Measurements from ENCODE around the gene MCTP1.

The MCTP1 gene

GRCh38 chr5:95069021-95069420, 215.9 kb downstream of the MCTP1 start:
- no peaks in the 10 kb centered on the region for H3K36me3 ChIP-seq (ENCODE audit: insufficient read depth, low read length)
- no peak for DNase-seq (ENCODE audit: low read depth, low spot score)
- no peak overlapping the region for H3K9ac ChIP-seq (ENCODE audit: insufficient read length)
- no peak for TF ChIP-seq EZH2 (IDR thresholded peaks at IDR 0.05)
- TF ChIP-seq POLR2AphosphoS5 (IDR thresholded peaks at IDR 0.05; ENCODE audit: borderline replicate concordance, low read depth, low read length): no peak
- TF ChIP-seq FOXP2 (optimal IDR thresholded peaks at IDR 0.05; ENCODE audit: control extremely low read depth, extremely low read length, insufficient read depth): no peak
- no peak overlapping the region for H3K4me3 ChIP-seq
- no peak overlapping the region for H3K27ac ChIP-seq
- no peaks in the 10 kb centered on the region for H3K9me3 ChIP-seq (ENCODE audit: low read depth, low read length)

- H3K4me3 ChIP-seq: no peak overlapping the region
Observed at GRCh38 chr5:95068289-95068910, 216.5 kb downstream of the MCTP1 start.

GRCh38 chr5:95066048-95066447, 218.8 kb downstream of the MCTP1 start:
- no peak for TF ChIP-seq POLR2AphosphoS5 (IDR thresholded peaks at IDR 0.05; ENCODE audit: borderline replicate concordance, low read depth, low read length)
- no peak for TF ChIP-seq FOXP2 (optimal IDR thresholded peaks at IDR 0.05; ENCODE audit: control extremely low read depth, extremely low read length, insufficient read depth)
- no peak for TF ChIP-seq EZH2 (IDR thresholded peaks at IDR 0.05)
- Histone ChIP-seq H3K9ac (ENCODE audit: insufficient read length) (no peak overlapping the region), H3K36me3 (ENCODE audit: insufficient read depth, low read length) (no peaks in the 10 kb centered on the region), H3K9me3 (ENCODE audit: low read depth, low read length) (no peaks in the 10 kb centered on the region), H3K27ac (no peak overlapping the region), H3K4me3 (no peak overlapping the region)
- DNase-seq (ENCODE audit: low read depth, low spot score): no peak

More at GRCh38 chr5:95068289-95068910, 216.5 kb downstream of the MCTP1 start:
- Histone ChIP-seq H3K9me3 (ENCODE audit: low read depth, low read length) (no peaks in the 10 kb centered on the region), H3K27ac (no peak overlapping the region), H3K9ac (ENCODE audit: insufficient read length) (no peak overlapping the region), H3K36me3 (ENCODE audit: insufficient read depth, low read length) (no peaks in the 10 kb centered on the region)
- TF ChIP-seq FOXP2 (optimal IDR thresholded peaks at IDR 0.05; ENCODE audit: control extremely low read depth, extremely low read length, insufficient read depth) (no peak), EZH2 (IDR thresholded peaks at IDR 0.05) (no peak), POLR2AphosphoS5 (IDR thresholded peaks at IDR 0.05; ENCODE audit: borderline replicate concordance, low read depth, low read length) (no peak)
- DNase-seq (ENCODE audit: low read depth, low spot score): no peak

- DNase-seq (ENCODE audit: low read depth, low spot score): no peak
- H3K36me3 ChIP-seq (ENCODE audit: insufficient read depth, low read length): no peaks in the 10 kb centered on the region
- H3K27ac ChIP-seq: no peak overlapping the region
- no peak for TF ChIP-seq FOXP2 (optimal IDR thresholded peaks at IDR 0.05; ENCODE audit: control extremely low read depth, extremely low read length, insufficient read depth)
- no peak for TF ChIP-seq POLR2AphosphoS5 (IDR thresholded peaks at IDR 0.05; ENCODE audit: borderline replicate concordance, low read depth, low read length)
- no peak for TF ChIP-seq EZH2 (IDR thresholded peaks at IDR 0.05)
- H3K4me3 ChIP-seq: no peak overlapping the region
- H3K9ac ChIP-seq (ENCODE audit: insufficient read length): no peak overlapping the region
- no peaks in the 10 kb centered on the region for H3K9me3 ChIP-seq (ENCODE audit: low read depth, low read length)
Observed at GRCh38 chr5:95063492-95063891, 221.4 kb downstream of the MCTP1 start.

GRCh38 chr5:95060098-95060497, 224.8 kb downstream of the MCTP1 start:
- Histone ChIP-seq H3K4me3 (no peak overlapping the region), H3K27ac (no peak overlapping the region), H3K9me3 (ENCODE audit: low read depth, low read length) (no peaks in the 10 kb centered on the region), H3K9ac (ENCODE audit: insufficient read length) (no peak overlapping the region), H3K36me3 (ENCODE audit: insufficient read depth, low read length) (no peaks in the 10 kb centered on the region)
- no peak for TF ChIP-seq FOXP2 (optimal IDR thresholded peaks at IDR 0.05; ENCODE audit: control extremely low read depth, extremely low read length, insufficient read depth)
- no peak for TF ChIP-seq POLR2AphosphoS5 (IDR thresholded peaks at IDR 0.05; ENCODE audit: borderline replicate concordance, low read depth, low read length)
- no peak for TF ChIP-seq EZH2 (IDR thresholded peaks at IDR 0.05)
- no peak for DNase-seq (ENCODE audit: low read depth, low spot score)

- Histone ChIP-seq H3K36me3 (ENCODE audit: insufficient read depth, low read length) (no peaks in the 10 kb centered on the region), H3K27ac (no peak overlapping the region), H3K9ac (ENCODE audit: insufficient read length) (no peak overlapping the region), H3K9me3 (ENCODE audit: low read depth, low read length) (no peaks in the 10 kb centered on the region), H3K4me3 (no peak overlapping the region)
- DNase-seq (ENCODE audit: low read depth, low spot score): no peak
- TF ChIP-seq FOXP2 (optimal IDR thresholded peaks at IDR 0.05; ENCODE audit: control extremely low read depth, extremely low read length, insufficient read depth): no peak
- no peak for TF ChIP-seq POLR2AphosphoS5 (IDR thresholded peaks at IDR 0.05; ENCODE audit: borderline replicate concordance, low read depth, low read length)
- no peak for TF ChIP-seq EZH2 (IDR thresholded peaks at IDR 0.05)
Observed at GRCh38 chr5:95059636-95060035, 225.3 kb downstream of the MCTP1 start.

- no peak for DNase-seq (ENCODE audit: low read depth, low spot score)
- Histone ChIP-seq H3K9me3 (ENCODE audit: low read depth, low read length) (no peaks in the 10 kb centered on the region), H3K9ac (ENCODE audit: insufficient read length) (no peak overlapping the region), H3K27ac (no peak overlapping the region), H3K36me3 (ENCODE audit: insufficient read depth, low read length) (no peaks in the 10 kb centered on the region), H3K4me3 (no peak overlapping the region)
- TF ChIP-seq POLR2AphosphoS5 (IDR thresholded peaks at IDR 0.05; ENCODE audit: borderline replicate concordance, low read depth, low read length) (no peak), EZH2 (IDR thresholded peaks at IDR 0.05) (no peak), FOXP2 (optimal IDR thresholded peaks at IDR 0.05; ENCODE audit: control extremely low read depth, extremely low read length, insufficient read depth) (no peak)
Observed at GRCh38 chr5:95057615-95058014, 227.3 kb downstream of the MCTP1 start.

GRCh38 chr5:95053253-95053652, 231.6 kb downstream of the MCTP1 start:
- Histone ChIP-seq H3K4me3 (no peak overlapping the region), H3K36me3 (ENCODE audit: insufficient read depth, low read length) (no peaks in the 10 kb centered on the region), H3K9ac (ENCODE audit: insufficient read length) (no peak overlapping the region), H3K9me3 (ENCODE audit: low read depth, low read length) (no peaks in the 10 kb centered on the region), H3K27ac (no peak overlapping the region)
- no peak for DNase-seq (ENCODE audit: low read depth, low spot score)
- TF ChIP-seq POLR2AphosphoS5 (IDR thresholded peaks at IDR 0.05; ENCODE audit: borderline replicate concordance, low read depth, low read length) (no peak), FOXP2 (optimal IDR thresholded peaks at IDR 0.05; ENCODE audit: control extremely low read depth, extremely low read length, insufficient read depth) (no peak), EZH2 (IDR thresholded peaks at IDR 0.05) (no peak)

GRCh38 chr5:95050708-95051107, 234.2 kb downstream of the MCTP1 start:
- DNase-seq (ENCODE audit: low read depth, low spot score): no peak
- Histone ChIP-seq H3K9me3 (ENCODE audit: low read depth, low read length) (no peaks in the 10 kb centered on the region), H3K9ac (ENCODE audit: insufficient read length) (no peak overlapping the region), H3K27ac (no peak overlapping the region), H3K36me3 (ENCODE audit: insufficient read depth, low read length) (no peaks in the 10 kb centered on the region), H3K4me3 (no peak overlapping the region)
- TF ChIP-seq POLR2AphosphoS5 (IDR thresholded peaks at IDR 0.05; ENCODE audit: borderline replicate concordance, low read depth, low read length) (no peak), EZH2 (IDR thresholded peaks at IDR 0.05) (no peak), FOXP2 (optimal IDR thresholded peaks at IDR 0.05; ENCODE audit: control extremely low read depth, extremely low read length, insufficient read depth) (no peak)
